ENCODE data around the gene NOS3.

The NOS3 gene

DNA sequence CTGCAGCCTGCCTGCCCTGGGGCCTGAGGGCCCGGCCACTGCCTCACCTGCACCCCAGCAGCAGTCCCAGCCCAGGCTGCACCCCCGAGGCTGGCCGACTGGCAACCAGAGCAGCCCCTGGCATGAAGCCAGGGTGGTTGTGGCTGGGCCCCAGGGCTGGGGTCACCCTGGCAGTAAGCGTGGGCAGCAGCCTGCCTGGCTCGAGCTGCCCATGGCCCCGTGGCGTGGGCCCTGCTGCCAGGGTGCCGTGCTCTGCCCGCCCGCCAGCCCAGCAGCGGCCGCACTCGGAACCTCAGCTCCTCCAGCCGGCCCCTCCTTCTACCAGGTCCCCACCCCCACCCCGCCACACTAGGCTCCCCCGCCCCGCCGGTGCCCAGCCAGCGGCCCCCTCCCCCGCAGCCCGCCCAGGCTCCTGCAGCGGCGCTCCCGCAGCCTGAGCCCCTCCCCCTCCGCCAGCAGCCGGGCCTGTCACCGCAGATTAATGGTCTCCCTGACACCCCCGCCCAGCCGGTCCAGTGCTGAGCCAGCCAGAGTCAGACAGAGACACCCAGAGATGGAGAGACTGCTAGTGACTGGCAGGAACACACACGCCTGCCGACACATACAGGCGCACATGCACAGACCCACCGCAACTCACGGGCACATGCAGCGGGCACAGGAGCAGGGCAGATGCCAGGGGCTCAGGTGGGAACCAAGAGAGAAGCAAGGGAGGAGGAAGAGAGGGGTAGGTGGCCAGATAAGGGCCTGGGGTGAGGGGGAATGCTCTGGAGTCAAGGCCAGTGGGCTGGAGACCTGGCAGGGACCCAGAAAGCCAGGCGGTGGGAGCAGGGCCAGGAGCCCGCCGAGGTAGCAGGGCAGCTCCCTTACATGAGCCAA lies 35.1 kb upstream of the NOS3 start:
- no peak for DNase-seq (ENCODE audit: low read depth, low spot score)
- no peak for TF ChIP-seq CTCF (IDR thresholded peaks at IDR 0.05; ENCODE audit: low read depth, low read length)
- no peak overlapping the region for H3K4me3 ChIP-seq (ENCODE audit: low read depth, low read length)
- in situ Hi-C loops (cut with HindIII; ENCODE audit: low sequenced_read_pairs), result no loop called here

GRCh38 chr7:150956395-150957132 lies 34.3 kb upstream of the NOS3 start:
- in situ Hi-C loops (cut with HindIII; ENCODE audit: low sequenced_read_pairs), result no loop called here
- no peak for TF ChIP-seq CTCF (IDR thresholded peaks at IDR 0.05; ENCODE audit: low read depth, low read length)
- H3K4me3 ChIP-seq (ENCODE audit: low read depth, low read length), result no peak overlapping the region
- no peak for DNase-seq (ENCODE audit: low read depth, low spot score)

GRCh38 chr7:150957133-150958020 lies 33.4 kb upstream of the NOS3 start:
- in situ Hi-C loops (cut with HindIII; ENCODE audit: low sequenced_read_pairs), result no loop called here
- TF ChIP-seq CTCF (IDR thresholded peaks at IDR 0.05; ENCODE audit: low read depth, low read length), result no peak
- no peak overlapping the region for H3K4me3 ChIP-seq (ENCODE audit: low read depth, low read length)
- no peak for DNase-seq (ENCODE audit: low read depth, low spot score)

- in situ Hi-C loops (cut with HindIII; ENCODE audit: low sequenced_read_pairs), result no loop called here
- no peak overlapping the region for H3K4me3 ChIP-seq (ENCODE audit: low read depth, low read length)
- no peak for DNase-seq (ENCODE audit: low read depth, low spot score)
- no peak for TF ChIP-seq CTCF (IDR thresholded peaks at IDR 0.05; ENCODE audit: low read depth, low read length)
These were observed 32.7 kb upstream of the NOS3 start for GRCh38 chr7:150958062-150958552.

GRCh38 chr7:150958597-150958996 lies 32.2 kb upstream of the NOS3 start:
- TF ChIP-seq CTCF (IDR thresholded peaks at IDR 0.05; ENCODE audit: low read depth, low read length), result no peak
- in situ Hi-C loops (cut with HindIII; ENCODE audit: low sequenced_read_pairs), result no loop called here
- no peak for DNase-seq (ENCODE audit: low read depth, low spot score)
- no peak overlapping the region for H3K4me3 ChIP-seq (ENCODE audit: low read depth, low read length)

DNA sequence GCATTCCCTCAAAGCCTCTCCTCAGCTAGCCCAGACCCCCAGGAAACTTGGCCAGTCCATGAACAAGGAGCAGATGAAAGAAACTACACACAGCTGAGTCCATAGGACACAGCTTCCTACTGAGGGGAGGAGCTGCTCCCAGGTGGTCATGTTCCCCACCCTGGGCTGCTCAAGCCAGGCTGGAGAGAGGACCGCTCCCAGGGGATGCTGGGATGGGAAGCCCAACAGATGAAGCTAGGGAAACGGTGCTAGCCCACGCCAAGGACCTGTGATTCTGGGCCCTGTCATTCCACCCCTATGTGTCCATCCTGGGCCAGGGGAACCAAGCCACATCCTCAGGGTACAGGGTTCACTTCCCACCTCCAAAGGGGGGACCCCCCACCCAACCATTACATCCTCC lies 31.7 kb upstream of the NOS3 start:
- TF ChIP-seq CTCF (IDR thresholded peaks at IDR 0.05; ENCODE audit: low read depth, low read length), result no peak
- no peak for DNase-seq (ENCODE audit: low read depth, low spot score)
- no peak overlapping the region for H3K4me3 ChIP-seq (ENCODE audit: low read depth, low read length)
- in situ Hi-C loops (cut with HindIII; ENCODE audit: low sequenced_read_pairs), result no loop called here

Data from astrocyte of the spinal cord (primary cell).